Loucy (cell line): ENCODE measurements around the gene CCDC110.

ENCODE experiments used
- EZH2phosphoT487 ChIP-seq: fragments of 200-600 bp; IDR thresholded peaks from 2 replicates; pipeline ENCODE4 v1.6.1; 2018; ENCODE audit warnings: antibody characterized with exemption, mild to moderate bottlenecking, moderate library complexity, borderline replicate concordance
- TF ChIP-seq, protein P1 (sequence below): fragments of 200-600 bp; sonication (generic); conservative IDR thresholded peaks from 2 replicates; pipeline ENCODE4 v1.5.1; 2014; ENCODE audit warnings: mild to moderate bottlenecking, antibody characterized with exemption, low read length

- TF ChIP-seq, protein P1, sequence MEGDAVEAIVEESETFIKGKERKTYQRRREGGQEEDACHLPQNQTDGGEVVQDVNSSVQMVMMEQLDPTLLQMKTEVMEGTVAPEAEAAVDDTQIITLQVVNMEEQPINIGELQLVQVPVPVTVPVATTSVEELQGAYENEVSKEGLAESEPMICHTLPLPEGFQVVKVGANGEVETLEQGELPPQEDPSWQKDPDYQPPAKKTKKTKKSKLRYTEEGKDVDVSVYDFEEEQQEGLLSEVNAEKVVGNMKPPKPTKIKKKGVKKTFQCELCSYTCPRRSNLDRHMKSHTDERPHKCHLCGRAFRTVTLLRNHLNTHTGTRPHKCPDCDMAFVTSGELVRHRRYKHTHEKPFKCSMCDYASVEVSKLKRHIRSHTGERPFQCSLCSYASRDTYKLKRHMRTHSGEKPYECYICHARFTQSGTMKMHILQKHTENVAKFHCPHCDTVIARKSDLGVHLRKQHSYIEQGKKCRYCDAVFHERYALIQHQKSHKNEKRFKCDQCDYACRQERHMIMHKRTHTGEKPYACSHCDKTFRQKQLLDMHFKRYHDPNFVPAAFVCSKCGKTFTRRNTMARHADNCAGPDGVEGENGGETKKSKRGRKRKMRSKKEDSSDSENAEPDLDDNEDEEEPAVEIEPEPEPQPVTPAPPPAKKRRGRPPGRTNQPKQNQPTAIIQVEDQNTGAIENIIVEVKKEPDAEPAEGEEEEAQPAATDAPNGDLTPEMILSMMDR, result no peak
- no peak for TF ChIP-seq EZH2phosphoT487
These were observed 59.1 kb downstream of the CCDC110 start for GRCh38 chr4:185412412-185412811.
